HG03159 (cell line): ENCODE measurements around the gene HCRTR1.

Experiments
- ATAC-seq: cut with Tn5 transposase; IDR thresholded peaks from one replicate; pipeline ENCODE4 v1.9.1; 2021; ENCODE audit warnings: mild to moderate bottlenecking, moderate library complexity; ENCODE audit not compliant: unreplicated experiment

HCRTR1 gene

GRCh38 chr1:31648190-31648589, 30.7 kb downstream of the HCRTR1 start:
- ATAC-seq: no peak

DNA sequence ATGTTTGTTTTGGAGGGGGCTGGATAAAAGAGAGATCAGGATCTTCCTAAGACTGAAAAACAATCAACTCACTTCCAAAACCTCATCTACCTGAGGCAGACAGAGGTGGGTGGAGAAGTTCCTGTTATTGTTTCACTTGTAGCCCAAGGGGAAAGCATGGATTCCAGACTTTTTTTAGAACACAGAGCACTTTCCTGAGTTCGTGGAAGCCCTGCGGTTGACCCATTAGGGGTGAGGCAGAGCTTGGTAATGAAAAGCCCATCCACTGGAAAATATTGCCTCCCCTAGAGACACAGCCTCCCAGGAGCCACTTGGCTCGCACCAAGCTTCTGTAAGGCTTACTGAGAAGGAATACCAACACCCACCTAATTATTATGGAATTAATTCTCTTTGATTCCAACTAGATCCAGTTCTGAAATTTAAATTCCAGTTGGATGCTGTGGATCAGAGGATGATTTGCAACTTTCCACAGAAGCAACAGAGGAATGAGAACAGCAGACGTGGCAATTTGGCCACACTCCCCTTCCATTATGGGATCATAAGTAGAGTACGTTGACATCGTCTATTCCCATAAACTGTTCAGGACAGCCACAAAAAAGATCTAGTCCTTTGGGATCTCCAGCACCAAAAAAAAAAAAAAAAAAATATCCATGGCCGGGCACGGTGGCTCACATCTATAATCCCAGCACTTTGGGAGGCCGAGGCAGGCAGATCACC, 31.3 kb downstream of the HCRTR1 start:
- ATAC-seq: no peak

DNA sequence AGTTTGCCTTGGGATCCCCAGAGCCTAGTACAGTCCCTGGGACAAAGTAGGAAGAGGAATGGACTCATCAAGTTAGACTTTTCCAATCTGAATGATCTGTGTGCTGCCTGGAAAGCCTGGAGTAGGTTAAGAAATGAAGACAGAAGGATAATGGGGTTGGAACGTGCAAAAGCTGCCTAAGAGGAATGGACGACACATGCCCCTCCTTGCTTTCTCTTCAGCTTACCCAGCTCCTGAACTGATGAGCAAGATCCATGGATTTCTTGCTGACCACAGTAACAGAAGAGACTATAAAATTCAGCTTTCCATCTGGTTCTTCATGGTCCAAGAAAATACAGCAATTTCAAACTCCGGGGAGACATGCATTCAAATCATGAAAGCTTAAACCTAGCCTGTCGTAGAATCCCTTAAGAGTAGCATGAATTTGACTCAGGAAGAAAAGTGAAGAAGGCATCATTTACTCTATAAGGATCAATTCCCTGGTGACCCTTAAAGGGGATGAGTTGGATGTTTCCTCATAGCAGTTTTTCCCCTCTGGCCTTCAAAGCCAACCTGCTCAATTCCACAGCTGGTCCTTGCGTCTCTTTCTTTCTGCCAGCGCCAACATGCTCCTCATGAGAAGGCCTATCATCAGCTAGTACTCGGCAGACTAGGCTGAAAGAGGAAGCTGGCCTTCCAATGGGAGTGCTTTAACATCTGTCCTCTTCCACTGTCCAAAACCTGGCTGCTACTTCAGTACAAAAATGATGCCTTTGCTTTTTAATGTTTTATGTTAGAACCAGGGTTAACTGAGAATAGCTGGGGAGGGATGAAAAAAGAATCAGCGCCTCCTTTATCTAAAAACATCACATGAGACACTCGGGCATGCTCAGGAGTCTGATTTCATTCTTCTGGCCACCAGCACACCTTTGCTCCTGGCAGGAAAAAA, 32.9 kb downstream of the HCRTR1 start:
- no peak for ATAC-seq

- no peak for ATAC-seq
These were observed 33.6 kb downstream of the HCRTR1 start for GRCh38 chr1:31651089-31651420.

DNA sequence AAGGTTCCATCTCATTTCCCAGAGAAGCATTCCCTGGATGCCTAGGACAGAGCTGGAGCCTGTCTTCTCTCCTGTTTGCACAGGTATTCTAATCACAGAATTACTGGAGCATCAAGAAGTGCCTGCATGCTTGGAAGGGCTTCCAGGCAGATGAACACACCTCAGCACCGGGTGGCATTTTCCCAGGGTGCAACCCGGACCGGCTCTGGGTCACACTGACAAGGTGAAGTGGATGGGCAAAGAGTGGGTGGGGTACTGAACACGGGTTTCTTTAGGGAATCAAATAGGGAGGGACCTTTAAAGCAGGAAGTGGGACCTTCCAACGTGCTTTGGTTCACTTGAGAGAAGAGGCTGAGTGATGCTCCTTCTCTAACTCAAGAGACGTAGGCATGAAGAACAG, 34.3 kb downstream of the HCRTR1 start:
- ATAC-seq: no peak

DNA sequence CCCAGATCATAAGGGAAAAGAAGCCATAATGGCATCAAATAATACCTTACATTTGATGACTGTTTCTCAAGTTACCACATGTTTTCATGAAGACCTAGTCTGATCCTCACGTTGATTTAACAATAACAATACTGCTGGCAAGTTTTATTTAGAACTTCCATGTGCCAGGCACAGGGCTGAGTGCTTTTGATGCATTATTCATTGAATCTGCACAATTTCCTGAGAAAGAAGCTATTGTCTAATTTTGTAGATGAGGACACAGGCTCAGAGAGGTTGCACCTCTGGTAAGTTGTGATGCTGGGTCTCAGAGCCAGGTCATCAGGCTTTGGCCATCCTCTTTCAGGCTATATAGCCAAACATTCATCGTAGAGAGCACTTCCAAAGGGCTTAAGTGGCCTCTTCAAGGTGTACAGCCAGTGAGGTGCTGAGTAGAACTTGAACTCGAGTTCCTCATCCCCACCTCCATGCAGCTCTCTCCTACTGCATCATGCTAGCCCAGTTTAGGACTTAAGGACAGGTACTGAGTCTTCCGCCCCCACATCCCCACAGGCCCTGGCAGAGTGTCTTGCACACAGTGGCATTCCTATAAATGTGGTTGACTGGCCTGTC, 35.5 kb downstream of the HCRTR1 start:
- no peak for ATAC-seq

- ATAC-seq: no peak
These were observed 36.4 kb downstream of the HCRTR1 start for GRCh38 chr1:31653717-31654473.

DNA sequence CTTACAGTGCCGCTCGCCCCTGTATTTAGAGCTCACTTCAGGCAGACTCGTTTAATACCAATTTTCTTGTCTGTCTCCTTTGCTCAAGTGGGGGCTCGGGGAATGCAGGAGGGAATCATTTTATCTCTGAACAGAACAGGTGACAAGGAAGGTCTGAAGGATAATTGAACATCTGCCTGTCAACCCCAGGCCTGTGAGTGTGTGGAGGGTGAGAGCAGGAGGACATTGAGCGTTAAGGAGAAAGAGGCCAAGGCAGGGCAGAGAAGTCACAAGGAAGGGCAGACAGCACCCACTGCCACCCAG, 36.9 kb downstream of the HCRTR1 start:
- ATAC-seq: no peak

DNA sequence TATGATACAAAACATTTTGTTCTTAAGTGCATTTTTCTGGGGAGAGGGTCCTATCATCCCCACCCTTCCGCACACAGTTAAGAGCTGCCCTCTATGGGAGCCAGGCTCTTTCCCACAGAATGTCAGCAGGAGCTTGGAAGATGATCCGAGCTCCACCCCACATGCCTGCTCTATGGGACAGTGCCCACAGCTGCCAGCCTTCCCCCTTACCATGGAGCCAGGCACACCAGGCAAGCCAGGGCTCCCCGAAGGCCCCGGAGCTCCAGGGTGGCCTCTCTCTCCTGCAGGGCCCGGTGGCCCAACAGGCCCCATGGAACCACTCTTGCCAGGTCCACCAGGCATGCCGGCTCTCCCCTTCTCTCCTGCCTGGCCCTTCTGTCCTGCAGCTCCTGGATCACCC, 37.6 kb downstream of the HCRTR1 start:
- no peak for ATAC-seq

DNA sequence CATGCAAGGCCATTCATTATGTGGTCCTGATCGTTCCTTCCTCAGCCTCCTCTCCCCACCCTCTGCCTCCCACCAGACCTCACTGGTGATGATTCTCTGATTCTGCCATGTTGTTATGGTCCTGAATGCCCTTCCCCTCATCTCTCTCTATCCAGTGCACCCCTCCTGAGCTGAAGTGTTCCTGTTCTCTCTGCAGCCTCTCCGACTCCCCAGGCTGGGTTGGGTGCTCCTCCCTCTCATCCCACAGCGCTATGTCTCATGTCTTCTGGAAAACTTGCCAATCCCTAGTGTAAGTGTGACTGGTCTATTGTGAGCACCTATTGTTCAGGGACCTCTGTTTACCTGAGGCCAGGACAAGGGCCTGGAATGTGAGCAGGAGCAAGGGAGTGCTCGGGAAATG, 38.3 kb downstream of the HCRTR1 start:
- no peak for ATAC-seq

DNA sequence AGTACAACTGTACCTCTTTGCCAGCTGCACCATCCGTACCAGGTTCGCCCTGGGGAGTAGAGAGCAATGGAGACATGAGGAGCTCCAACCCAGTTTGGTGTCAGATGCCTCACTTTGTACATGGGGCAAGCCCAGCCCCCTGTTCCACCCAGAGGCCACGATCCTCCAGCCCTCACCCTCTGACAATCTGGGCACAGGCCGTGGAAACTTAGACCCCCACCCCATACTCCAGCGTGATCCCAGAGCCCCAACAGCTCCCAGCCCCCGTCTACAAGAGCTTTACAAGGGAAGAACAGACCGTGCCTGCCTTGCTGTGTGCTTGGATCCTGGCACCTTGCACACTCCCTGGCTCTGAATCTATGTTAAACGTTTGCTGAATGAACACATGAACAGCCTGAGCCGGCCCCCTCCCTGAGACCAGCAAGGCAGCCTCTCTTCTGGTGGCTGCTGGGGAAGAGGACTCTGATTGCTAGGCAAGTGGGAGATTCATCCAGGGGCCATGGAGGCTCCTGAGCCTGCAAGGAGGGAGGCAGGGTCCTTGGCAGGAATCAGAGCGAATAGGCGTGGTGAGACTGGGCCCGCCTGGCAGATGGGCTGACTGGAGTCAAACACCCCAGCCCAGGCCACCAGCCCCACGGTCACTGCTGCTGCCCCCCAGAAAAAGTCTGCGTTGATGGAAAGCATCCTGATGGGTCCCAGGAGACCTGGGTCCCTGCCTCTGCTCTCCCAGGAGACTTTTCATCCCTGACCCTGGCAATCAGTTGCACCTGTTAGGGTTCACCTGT, 39.7 kb downstream of the HCRTR1 start:
- ATAC-seq: no peak

- ATAC-seq: no peak
These were observed 40.6 kb downstream of the HCRTR1 start for GRCh38 chr1:31657972-31658510.

DNA sequence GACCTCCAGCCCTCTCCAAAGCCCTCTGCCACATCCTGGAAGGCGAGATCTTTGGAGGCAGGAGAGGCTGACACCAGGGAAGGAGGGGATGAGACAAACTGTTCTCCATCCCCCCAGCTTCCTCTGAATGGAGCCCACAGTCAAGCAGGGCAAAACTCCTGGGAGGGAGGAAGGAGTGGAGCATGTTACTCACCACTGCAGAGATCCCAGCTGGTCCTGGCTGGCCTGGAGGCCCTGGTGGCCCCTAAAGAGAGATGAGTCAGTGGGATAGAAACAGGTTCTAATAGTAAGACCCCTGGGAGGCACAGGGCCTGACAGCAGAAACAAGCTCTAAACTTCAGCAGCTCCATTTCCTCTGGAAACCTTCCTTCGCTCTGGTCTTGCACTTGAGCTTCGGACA, 41.2 kb downstream of the HCRTR1 start:
- no peak for ATAC-seq

DNA sequence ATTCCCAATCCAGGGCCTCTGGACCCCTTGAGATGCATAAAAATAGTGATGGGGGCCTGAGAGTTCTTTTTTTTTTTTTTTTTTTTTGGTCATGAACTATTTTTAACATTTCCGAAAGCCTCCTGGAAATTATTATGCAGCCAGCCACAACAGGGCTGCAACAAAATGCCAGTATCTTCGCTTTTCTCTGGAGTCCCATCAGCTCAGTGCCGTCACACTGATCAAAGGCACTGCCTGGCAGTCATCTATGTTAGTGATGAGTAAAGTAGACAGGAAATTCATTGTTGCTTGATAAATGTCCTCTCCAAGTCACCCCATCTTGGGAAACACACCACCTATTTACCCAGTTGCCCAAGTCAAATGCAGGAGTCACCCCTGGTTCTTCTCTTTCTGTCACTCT, 42.4 kb downstream of the HCRTR1 start:
- ATAC-seq: no peak

GRCh38 chr1:31660871-31661455, 43.5 kb downstream of the HCRTR1 start:
- no peak for ATAC-seq

- ATAC-seq: no peak
These were observed 44.4 kb downstream of the HCRTR1 start for GRCh38 chr1:31661856-31662255.

GRCh38 chr1:31662463-31662862, 45.0 kb downstream of the HCRTR1 start:
- ATAC-seq: no peak

GRCh38 chr1:31663622-31664452, 46.3 kb downstream of the HCRTR1 start:
- no peak for ATAC-seq

DNA sequence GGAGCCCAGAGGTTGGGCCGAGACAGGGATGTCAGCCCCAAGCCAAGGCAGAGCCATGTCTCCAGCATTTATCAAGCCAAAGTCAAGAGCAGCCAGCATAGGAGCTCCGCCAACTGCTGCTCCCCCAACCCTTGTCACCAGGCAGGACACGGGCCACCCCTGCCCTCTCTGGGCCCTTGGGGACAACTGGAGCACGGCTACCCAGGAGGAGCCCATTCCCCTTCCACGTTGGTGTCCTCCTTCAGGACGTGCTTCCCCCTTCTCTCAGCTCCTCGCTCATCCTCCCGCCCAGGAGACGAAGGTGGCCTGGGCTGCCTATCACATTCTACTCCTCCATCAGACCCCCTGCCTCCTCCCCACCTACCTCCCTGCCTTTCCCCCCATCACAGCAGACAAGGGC, 47.0 kb downstream of the HCRTR1 start:
- ATAC-seq: no peak
